Muscle layer of colon (tissue), 2 donors: ENCODE results near the gene KMT5C.

Experiments used
- H3K27ac ChIP-seq: one replicate; pipeline ENCODE4 v1.7.0; 2013; ENCODE audit warnings: low read depth, mild to moderate bottlenecking, low read length, moderate library complexity
- H3K27me3 ChIP-seq, 2 donors: one replicate each; pipeline ENCODE4 v1.7.0; 2013; ENCODE audit warnings: low read length in 2 of 2, mild to moderate bottlenecking in 2 of 2; ENCODE audit not compliant: insufficient read depth in 2 of 2, control insufficient read depth in 1 of 2
- H3K36me3 ChIP-seq: one replicate; pipeline ENCODE4 v1.7.0; 2013; ENCODE audit warnings: mild to moderate bottlenecking, low read length; ENCODE audit not compliant: insufficient read depth
- H3K4me1 ChIP-seq: one replicate; pipeline ENCODE4 v1.7.0; 2013; ENCODE audit warnings: mild to moderate bottlenecking, low read length; ENCODE audit not compliant: insufficient read depth
- H3K4me3 ChIP-seq, 2 donors: one replicate each; pipeline ENCODE4 v1.7.0; 2013; ENCODE audit warnings: low read length in 2 of 2, low read depth in 1 of 2, mild to moderate bottlenecking in 1 of 2, moderate library complexity in 1 of 2
- H3K9ac ChIP-seq: one replicate; pipeline ENCODE4 v1.7.0; 2013; ENCODE audit warnings: low read length
- H3K9me3 ChIP-seq: one replicate; pipeline ENCODE4 v1.7.0; 2013; ENCODE audit warnings: mild to moderate bottlenecking, low read length
- donor health status: abdominal sarcoma.
- donor health status: Adenocarcinoma of cecum.

KMT5C gene

GRCh38 chr19:55362990-55363716 is 23.5 kb downstream of the KMT5C start, which contains the start of gene GARIN5B:
Gene GARIN5B, minus strand, starts transcription at chr19:55363260. Its CDS starts 194 bp downstream, at chr19:55363066.
- H3K9me3 ChIP-seq, result no peaks in the 10 kb centered on the region
- no peaks in the 10 kb centered on the region for H3K36me3 ChIP-seq
- H3K4me3 ChIP-seq, result no peak within 1 kb of the TSS
- H3K27ac ChIP-seq, result no peak within 1 kb of the TSS
- H3K4me1 ChIP-seq, result no peaks in the 10 kb centered on the region
- peaks cover 0 to 18% of the 10 kb centered on the region in 2 donors for H3K27me3 ChIP-seq
- H3K9ac ChIP-seq, result no peak within 1 kb of the TSS

GRCh38 chr19:55365245-55365644 is 25.6 kb downstream of the KMT5C start:
- Histone ChIP-seq H3K4me3 (no peak overlapping the region), H3K9ac (no peak overlapping the region), H3K27me3 (peaks cover 0 to 38% of the 10 kb centered on the region in 2 donors), H3K9me3 (no peaks in the 10 kb centered on the region), H3K36me3 (no peaks in the 10 kb centered on the region), H3K4me1 (no peaks in the 10 kb centered on the region), H3K27ac (no peak overlapping the region)

- Histone ChIP-seq H3K36me3 (no peaks in the 10 kb centered on the region), H3K4me1 (no peaks in the 10 kb centered on the region), H3K27ac (no peak overlapping the region), H3K4me3 (no peak overlapping the region), H3K9me3 (no peaks in the 10 kb centered on the region), H3K9ac (no peak overlapping the region), H3K27me3 (peaks cover 4 to 45% of the 10 kb centered on the region in 2 donors)
These were observed 26.3 kb downstream of the KMT5C start for GRCh38 chr19:55365964-55366363.

GRCh38 chr19:55366790-55367189 is 27.1 kb downstream of the KMT5C start:
- Histone ChIP-seq H3K9me3 (no peaks in the 10 kb centered on the region), H3K36me3 (no peaks in the 10 kb centered on the region), H3K27me3 (peaks cover 8 to 46% of the 10 kb centered on the region in 2 donors)

GRCh38 chr19:55368106-55368505 is 28.4 kb downstream of the KMT5C start:
- no peak overlapping the region for H3K9ac ChIP-seq
- no peaks in the 10 kb centered on the region for H3K9me3 ChIP-seq
- no peak overlapping the region for H3K4me3 ChIP-seq
- H3K27me3 ChIP-seq, result peaks cover 16 to 51% of the 10 kb centered on the region in 2 donors
- no peaks in the 10 kb centered on the region for H3K4me1 ChIP-seq
- no peaks in the 10 kb centered on the region for H3K36me3 ChIP-seq
- no peak overlapping the region for H3K27ac ChIP-seq

More at GRCh38 chr19:55366790-55367189, 27.1 kb downstream of the KMT5C start:
- Histone ChIP-seq H3K4me1 (no peaks in the 10 kb centered on the region), H3K9ac (no peak overlapping the region), H3K4me3 (no peak overlapping the region), H3K27ac (no peak overlapping the region)

GRCh38 chr19:55368701-55369563 is 29.3 kb downstream of the KMT5C start:
- Histone ChIP-seq H3K4me3 (no peak overlapping the region), H3K27me3 (peaks cover 20 to 59% of the 10 kb centered on the region in 2 donors), H3K27ac (no peak overlapping the region)

GRCh38 chr19:55369653-55370304 is 30.1 kb downstream of the KMT5C start:
- no peak overlapping the region for H3K4me3 ChIP-seq
- H3K4me1 ChIP-seq, result no peaks in the 10 kb centered on the region
- H3K9ac ChIP-seq, result no peak overlapping the region
- H3K36me3 ChIP-seq, result no peaks in the 10 kb centered on the region
- H3K27ac ChIP-seq, result no peak overlapping the region
- no peaks in the 10 kb centered on the region for H3K9me3 ChIP-seq
- H3K27me3 ChIP-seq, result peaks cover 22 to 67% of the 10 kb centered on the region in 2 donors

More at GRCh38 chr19:55368701-55369563, 29.3 kb downstream of the KMT5C start:
- Histone ChIP-seq H3K9ac (no peak overlapping the region), H3K4me1 (no peaks in the 10 kb centered on the region), H3K36me3 (no peaks in the 10 kb centered on the region), H3K9me3 (no peaks in the 10 kb centered on the region)

GRCh38 chr19:55370305-55370988 is 30.8 kb downstream of the KMT5C start, which contains the start of gene IL11:
Gene IL11, minus strand, starts transcription at chr19:55370463. Its CDS starts 153 bp downstream, at chr19:55370310.
- H3K36me3 ChIP-seq, result no peaks in the 10 kb centered on the region
- no peak within 1 kb of the TSS for H3K4me3 ChIP-seq
- no peaks in the 10 kb centered on the region for H3K9me3 ChIP-seq
- H3K4me1 ChIP-seq, result no peaks in the 10 kb centered on the region
- no peak within 1 kb of the TSS for H3K9ac ChIP-seq
- peaks cover 26 to 74% of the 10 kb centered on the region in 2 donors for H3K27me3 ChIP-seq
- H3K27ac ChIP-seq, result no peak within 1 kb of the TSS

GRCh38 chr19:55372316-55373081 is 32.8 kb downstream of the KMT5C start:
- Histone ChIP-seq H3K27me3 (peaks cover 38 to 91% of the 10 kb centered on the region in 2 donors), H3K9me3 (no peaks in the 10 kb centered on the region)

GRCh38 chr19:55373306-55373992 is 33.8 kb downstream of the KMT5C start:
- Histone ChIP-seq H3K4me3 (no peak overlapping the region), H3K27ac (no peak overlapping the region), H3K4me1 (no peaks in the 10 kb centered on the region), H3K9me3 (no peaks in the 10 kb centered on the region), H3K9ac (no peak overlapping the region), H3K36me3 (no peaks in the 10 kb centered on the region), H3K27me3 (peaks cover 38 to 87% of the 10 kb centered on the region in 2 donors)

More at GRCh38 chr19:55372316-55373081, 32.8 kb downstream of the KMT5C start:
- Histone ChIP-seq H3K9ac (no peak overlapping the region), H3K36me3 (no peaks in the 10 kb centered on the region), H3K27ac (no peak overlapping the region), H3K4me3 (no peak overlapping the region), H3K4me1 (no peaks in the 10 kb centered on the region)
